Measurements from ENCODE around the gene VSNL1. TPM values are rescaled to one million over a fixed set of nuclear protein-coding genes. Genes with fewer than 3 reads are reported as not detected.

The VSNL1 gene
- polyA plus RNA-seq, 3 donors = not detected

- no peaks in the 10 kb centered on the region for H3K4me1 Mint-ChIP-seq
- peaks cover 3% of the 10 kb centered on the region in 3 donors for H3K27me3 Mint-ChIP-seq (ENCODE audit: low read depth in 3 of 3)
- H3K9me3 ChIP-seq (replicated peaks in 1 of 2; ENCODE audit: control insufficient read depth in 1 of 2, insufficient read depth in 1 of 2, low read length in 2 of 2) = peaks cover 0 to 5% of the 10 kb centered on the region in 2 donors
- no peaks in the 10 kb centered on the region for H3K27me3 ChIP-seq (ENCODE audit: control insufficient read depth in 2 of 2, insufficient read depth in 2 of 2, low read length in 2 of 2)
- TF ChIP-seq CTCF (IDR thresholded peaks at IDR 0.05) = no peak
- H3K9me3 Mint-ChIP-seq = peaks cover 3 to 15% (median 7%) of the 10 kb centered on the region in 7 donors
- no peak overlapping the region for H3K4me3 ChIP-seq (replicated peaks in 1 of 3; ENCODE audit: low read depth in 2 of 3, low read length in 3 of 3)
- no peak overlapping the region for H3K4me3 Mint-ChIP-seq
- no peaks in the 10 kb centered on the region for H3K36me3 ChIP-seq (replicated peaks in 1 of 2; ENCODE audit: control insufficient read depth in 1 of 2, insufficient read depth in 2 of 2, low read length in 2 of 2)
- H3K4me2 ChIP-seq (replicated peaks; ENCODE audit: extremely low read depth, low read length, poor library complexity, severe bottlenecking) = no peak overlapping the region
- no peak overlapping the region for H3K27ac Mint-ChIP-seq
- no peaks in the 10 kb centered on the region for H4K20me1 ChIP-seq (ENCODE audit: insufficient read depth, low read length)
- no peaks in the 10 kb centered on the region for H3K36me3 Mint-ChIP-seq
- H3K79me2 ChIP-seq (ENCODE audit: insufficient read depth, low read length) = no peaks in the 10 kb centered on the region
- no peak for DNase-seq
- WGBS (ENCODE audit: insufficient coverage) = 87% methylated on average over 3 of the region's 3 CpGs
- H3K4me1 ChIP-seq (ENCODE audit: control insufficient read depth in 1 of 2, insufficient read depth in 2 of 2, low read length in 2 of 2) = no peaks in the 10 kb centered on the region
- H2AFZ ChIP-seq (ENCODE audit: insufficient read depth, low read depth, low read length, poor library complexity, severe bottlenecking) = no peak overlapping the region
- H3K9ac ChIP-seq (ENCODE audit: insufficient read depth, low read length, poor library complexity, severe bottlenecking) = no peak overlapping the region
- no peak overlapping the region for H3K27ac ChIP-seq (ENCODE audit: low read depth in 1 of 2, low read length in 2 of 2)
- intact Hi-C loops (cut with micrococcal nuclease) = no loop called here
Measured at GRCh38 chr2:17626986-17627385, 86.5 kb downstream of the VSNL1 start.

GRCh38 chr2:17627434-17627833 is 86.9 kb downstream of the VSNL1 start:
- no peak overlapping the region for H3K9ac ChIP-seq (ENCODE audit: insufficient read depth, low read length, poor library complexity, severe bottlenecking)
- Mint-ChIP-seq H3K9me3 (peaks cover 3 to 15% (median 7%) of the 10 kb centered on the region in 7 donors), H3K4me3 (no peak overlapping the region), H3K27me3 (ENCODE audit: low read depth in 3 of 3) (peaks cover 3% of the 10 kb centered on the region in 3 donors), H3K27ac (no peak overlapping the region), H3K36me3 (no peaks in the 10 kb centered on the region), H3K4me1 (no peaks in the 10 kb centered on the region)
- no peaks in the 10 kb centered on the region for H4K20me1 ChIP-seq (ENCODE audit: insufficient read depth, low read length)
- intact Hi-C loops (cut with micrococcal nuclease) = no loop called here
- TF ChIP-seq CTCF (IDR thresholded peaks at IDR 0.05) = no peak
- H3K4me2 ChIP-seq (replicated peaks; ENCODE audit: extremely low read depth, low read length, poor library complexity, severe bottlenecking) = no peak overlapping the region
- DNase-seq = no peak
- no peaks in the 10 kb centered on the region for H3K36me3 ChIP-seq (replicated peaks in 1 of 2; ENCODE audit: control insufficient read depth in 1 of 2, insufficient read depth in 2 of 2, low read length in 2 of 2)
- H2AFZ ChIP-seq (ENCODE audit: insufficient read depth, low read depth, low read length, poor library complexity, severe bottlenecking) = no peak overlapping the region
- no peaks in the 10 kb centered on the region for H3K4me1 ChIP-seq (ENCODE audit: control insufficient read depth in 1 of 2, insufficient read depth in 2 of 2, low read length in 2 of 2)
- no peak overlapping the region for H3K27ac ChIP-seq (ENCODE audit: low read depth in 1 of 2, low read length in 2 of 2)
- no peak overlapping the region for H3K4me3 ChIP-seq (replicated peaks in 1 of 3; ENCODE audit: low read depth in 2 of 3, low read length in 3 of 3)
- 88% methylated on average over 1 of the region's 2 CpGs for WGBS (ENCODE audit: insufficient coverage)
- peaks cover 0 to 5% of the 10 kb centered on the region in 2 donors for H3K9me3 ChIP-seq (replicated peaks in 1 of 2; ENCODE audit: control insufficient read depth in 1 of 2, insufficient read depth in 1 of 2, low read length in 2 of 2)
- H3K79me2 ChIP-seq (ENCODE audit: insufficient read depth, low read length) = no peaks in the 10 kb centered on the region
- H3K27me3 ChIP-seq (ENCODE audit: control insufficient read depth in 2 of 2, insufficient read depth in 2 of 2, low read length in 2 of 2) = no peaks in the 10 kb centered on the region
